ENCODE data around the gene GPR35. TPM values are rescaled to one million over a fixed set of nuclear protein-coding genes. Genes with fewer than 3 reads are reported as not detected.

Gene GPR35
- total RNA-seq, 1 experiment from 2014 or later = 21.3 TPM

GRCh38 chr2:240603081-240603835 is 22.0 kb upstream of the GPR35 start:
- CTCF ChIA-PET = no interaction called here

GRCh38 chr2:240603846-240604245 is 21.4 kb upstream of the GPR35 start:
- POLR2A ChIA-PET = interaction anchor here (1.7 to 3.5 kb wide), 2 partner anchors 16 to 348 kb away, joined by 3 to 31 read pairs; partner anchors contain the start of gene CAPN10
- peaks cover 7% of the 10 kb centered on the region for H3K36me3 Mint-ChIP-seq (ENCODE audit: insufficient read depth, unreplicated experiment)
- BruUV-seq (replicated peaks) = no TSS peak
- CTCF ChIA-PET = interaction anchor here (1.1 to 2.0 kb wide), 2 partner anchors 13 to 17 kb away, joined by 8 to 12 read pairs; partner anchors contain the start of gene CAPN10
- Histone ChIP-seq H3K4me1 (no peaks in the 10 kb centered on the region), H3K4me3 (ENCODE audit: low read depth, low read length) (no peak overlapping the region), H3K27me3 (replicated peaks; ENCODE audit: control insufficient read depth, insufficient read depth, low read length) (no peaks in the 10 kb centered on the region), H3K9me3 (no peaks in the 10 kb centered on the region), H3K36me3 (ENCODE audit: control insufficient read depth, insufficient read depth, low read length) (no peaks in the 10 kb centered on the region; the same call in 1 of the 2 replicates)
- no peak overlapping the region for H3K27ac Mint-ChIP-seq (ENCODE audit: unreplicated experiment)
- no peaks in the 10 kb centered on the region for H3K9me3 Mint-ChIP-seq (ENCODE audit: unreplicated experiment)
- H3K27me3 Mint-ChIP-seq (ENCODE audit: insufficient read depth, unreplicated experiment) = no peaks in the 10 kb centered on the region
- DNase-seq = no peak
- intact Hi-C loops (cut with micrococcal nuclease; ENCODE audit: unreplicated experiment) = loop anchor here (1.0 kb wide), 1 partner anchor 18 kb away; the partner anchor contains the start of gene CAPN10
- no peak overlapping the region for H3K4me3 Mint-ChIP-seq (ENCODE audit: unreplicated experiment)
- TF ChIP-seq CTCF (IDR thresholded peaks at IDR 0.05; ENCODE audit: insufficient read depth in 1 of 2, low read depth in 1 of 2, low read length in 1 of 2, severe bottlenecking in 1 of 2, unreplicated experiment in 1 of 2) = no peak
- H3K4me1 Mint-ChIP-seq (ENCODE audit: low read depth, unreplicated experiment) = peaks cover 8% of the 10 kb centered on the region

More at GRCh38 chr2:240603081-240603835, 22.0 kb upstream of the GPR35 start:
- H3K9me3 ChIP-seq = no peaks in the 10 kb centered on the region
- Mint-ChIP-seq H3K36me3 (ENCODE audit: insufficient read depth, unreplicated experiment) (peaks cover 6% of the 10 kb centered on the region), H3K4me3 (ENCODE audit: unreplicated experiment) (no peak overlapping the region), H3K4me1 (ENCODE audit: low read depth, unreplicated experiment) (peaks cover 8% of the 10 kb centered on the region), H3K27ac (ENCODE audit: unreplicated experiment) (no peak overlapping the region), H3K9me3 (ENCODE audit: unreplicated experiment) (no peaks in the 10 kb centered on the region), H3K27me3 (ENCODE audit: insufficient read depth, unreplicated experiment) (no peaks in the 10 kb centered on the region)
- TF ChIP-seq CTCF (IDR thresholded peaks at IDR 0.05; ENCODE audit: insufficient read depth in 1 of 2, low read depth in 1 of 2, low read length in 1 of 2, severe bottlenecking in 1 of 2, unreplicated experiment in 1 of 2) = no peak
- POLR2A ChIA-PET = interaction anchor here (1.7 kb wide), 1 partner anchor 348 kb away, joined by 3 read pairs; no protein-coding TSS in a partner anchor
- H3K36me3 ChIP-seq (ENCODE audit: control insufficient read depth, insufficient read depth, low read length) = no peaks in the 10 kb centered on the region; the same call in 1 of the 2 replicates
- no peaks in the 10 kb centered on the region for H3K27me3 ChIP-seq (replicated peaks; ENCODE audit: control insufficient read depth, insufficient read depth, low read length)
- intact Hi-C loops (cut with micrococcal nuclease; ENCODE audit: unreplicated experiment) = no loop called here
- no peak overlapping the region for H3K4me3 ChIP-seq (ENCODE audit: low read depth, low read length)
- no peaks in the 10 kb centered on the region for H3K4me1 ChIP-seq
- BruUV-seq (replicated peaks) = no TSS peak
- peak in 1 of 2 experiments; percentile 19 for DNase-seq

- no peaks in the 10 kb centered on the region for H3K27me3 ChIP-seq (replicated peaks; ENCODE audit: control insufficient read depth, insufficient read depth, low read length)
- intact Hi-C loops (cut with micrococcal nuclease; ENCODE audit: unreplicated experiment) = loop anchor here (1.0 kb wide), 1 partner anchor 18 kb away; the partner anchor contains the start of gene CAPN10
- ChIA-PET CTCF (interaction anchor here (1.1 to 2.0 kb wide), 2 partner anchors 13 to 18 kb away, joined by 8 to 12 read pairs; partner anchors contain the start of gene CAPN10), POLR2A (interaction anchor here (1.7 to 3.5 kb wide), 2 partner anchors 17 to 349 kb away, joined by 3 to 31 read pairs; partner anchors contain the start of gene CAPN10)
- H3K36me3 ChIP-seq (ENCODE audit: control insufficient read depth, insufficient read depth, low read length) = no peaks in the 10 kb centered on the region; the same call in 1 of the 2 replicates
- Mint-ChIP-seq H3K27ac (ENCODE audit: unreplicated experiment) (peak overlapping the region; percentile 79), H3K27me3 (ENCODE audit: insufficient read depth, unreplicated experiment) (no peaks in the 10 kb centered on the region), H3K4me1 (ENCODE audit: low read depth, unreplicated experiment) (peaks cover 8% of the 10 kb centered on the region), H3K36me3 (ENCODE audit: insufficient read depth, unreplicated experiment) (peaks cover 12% of the 10 kb centered on the region), H3K9me3 (ENCODE audit: unreplicated experiment) (no peaks in the 10 kb centered on the region), H3K4me3 (ENCODE audit: unreplicated experiment) (peak overlapping the region; percentile 78)
- no peaks in the 10 kb centered on the region for H3K9me3 ChIP-seq
- peak; percentile 42 to 72 for TF ChIP-seq CTCF (IDR thresholded peaks at IDR 0.05; ENCODE audit: insufficient read depth in 1 of 2, low read depth in 1 of 2, low read length in 1 of 2, severe bottlenecking in 1 of 2, unreplicated experiment in 1 of 2)
- peak; percentile 82 to 88 for DNase-seq
- H3K4me3 ChIP-seq (ENCODE audit: low read depth, low read length) = peak overlapping the region; percentile 77
- no peaks in the 10 kb centered on the region for H3K4me1 ChIP-seq
- BruUV-seq (replicated peaks) = TSS peak; percentile 92
These were observed 20.9 kb upstream of the GPR35 start for GRCh38 chr2:240604291-240604938.

Data from Caco-2 (cell line).